Parathyroid adenoma (tissue), 2 donors: ENCODE data around the gene MFAP2.

Source experiments
- H2AFZ ChIP-seq: fragments of 300-600 bp; sonication (generic); one replicate; pipeline ENCODE4 v1.7.0; 2017; ENCODE audit warnings: antibody characterized with exemption, mild to moderate bottlenecking
- H3K27ac ChIP-seq: fragments of 300-600 bp; sonication (generic); one replicate; pipeline ENCODE4 v1.7.0; 2017
- H3K27me3 ChIP-seq: fragments of 300-600 bp; sonication (generic); one replicate; pipeline ENCODE4 v1.7.0; 2017; ENCODE audit warnings: low read length; ENCODE audit not compliant: control insufficient read depth, insufficient read depth
- H3K36me3 ChIP-seq: fragments of 300-600 bp; sonication (generic); one replicate; pipeline ENCODE4 v1.7.0; 2017; ENCODE audit warnings: low read length; ENCODE audit not compliant: control insufficient read depth, insufficient read depth
- H3K4me1 ChIP-seq: fragments of 300-600 bp; sonication (generic); one replicate; pipeline ENCODE4 v1.7.0; 2017; ENCODE audit warnings: control low read depth
- H3K4me2 ChIP-seq: fragments of 300-600 bp; sonication (generic); one replicate; pipeline ENCODE4 v1.7.0; 2017; ENCODE audit warnings: low read length
- H3K4me3 ChIP-seq: fragments of 300-600 bp; sonication (generic); one replicate; pipeline ENCODE4 v1.7.0; 2017; ENCODE audit warnings: low read depth, low read length
- H3K79me2 ChIP-seq: fragments of 300-600 bp; sonication (generic); one replicate; pipeline ENCODE4 v1.7.0; 2017; ENCODE audit warnings: control low read depth
- H3K9ac ChIP-seq: fragments of 300-600 bp; sonication (generic); one replicate; pipeline ENCODE4 v1.7.0; 2017; ENCODE audit warnings: mild to moderate bottlenecking
- H3K9me3 ChIP-seq: fragments of 300-600 bp; sonication (generic); one replicate; pipeline ENCODE4 v1.7.0; 2017; ENCODE audit warnings: low read length; ENCODE audit not compliant: control insufficient read depth
- TF ChIP-seq, protein P1 (sequence below): fragments of 300-600 bp; sonication (generic); IDR thresholded peaks from one replicate; pipeline ENCODE4 v1.7.0; 2017; ENCODE audit warnings: antibody characterized with exemption, mild to moderate bottlenecking
- donor health status: primary hyperparathyroidism.

MFAP2 gene

DNA sequence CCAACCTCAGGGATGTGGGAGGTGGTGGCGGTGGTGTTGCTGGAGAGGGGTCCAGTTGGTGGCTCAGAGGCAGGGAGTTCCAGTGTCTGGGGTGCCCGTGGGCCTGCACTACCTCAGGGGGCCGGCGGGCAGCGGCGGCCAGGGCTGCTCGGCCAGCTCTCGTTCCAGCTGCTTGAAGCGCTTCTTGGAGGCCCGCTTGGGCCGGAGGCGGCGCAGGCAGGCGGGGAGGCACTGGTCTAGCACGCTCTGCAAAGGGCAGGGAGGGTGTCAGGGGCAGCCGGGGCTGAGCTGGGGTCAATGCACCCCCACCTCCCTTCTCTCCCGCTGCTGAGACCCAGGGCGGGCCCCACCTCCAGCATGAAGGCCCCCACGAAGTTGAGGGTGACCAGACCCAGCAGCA, 5.7 kb upstream of the MFAP2 start:
- H3K36me3 ChIP-seq = no peaks in the 10 kb centered on the region

GRCh38 chr1:16984717-16985116, 4.3 kb upstream of the MFAP2 start:
- H2AFZ ChIP-seq = no peak overlapping the region
- H3K9me3 ChIP-seq = no peaks in the 10 kb centered on the region
- H3K9ac ChIP-seq = no peak overlapping the region
- no peaks in the 10 kb centered on the region for H3K4me1 ChIP-seq
- H3K4me3 ChIP-seq = no peak overlapping the region
- H3K27me3 ChIP-seq = no peaks in the 10 kb centered on the region
- TF ChIP-seq, protein P1, sequence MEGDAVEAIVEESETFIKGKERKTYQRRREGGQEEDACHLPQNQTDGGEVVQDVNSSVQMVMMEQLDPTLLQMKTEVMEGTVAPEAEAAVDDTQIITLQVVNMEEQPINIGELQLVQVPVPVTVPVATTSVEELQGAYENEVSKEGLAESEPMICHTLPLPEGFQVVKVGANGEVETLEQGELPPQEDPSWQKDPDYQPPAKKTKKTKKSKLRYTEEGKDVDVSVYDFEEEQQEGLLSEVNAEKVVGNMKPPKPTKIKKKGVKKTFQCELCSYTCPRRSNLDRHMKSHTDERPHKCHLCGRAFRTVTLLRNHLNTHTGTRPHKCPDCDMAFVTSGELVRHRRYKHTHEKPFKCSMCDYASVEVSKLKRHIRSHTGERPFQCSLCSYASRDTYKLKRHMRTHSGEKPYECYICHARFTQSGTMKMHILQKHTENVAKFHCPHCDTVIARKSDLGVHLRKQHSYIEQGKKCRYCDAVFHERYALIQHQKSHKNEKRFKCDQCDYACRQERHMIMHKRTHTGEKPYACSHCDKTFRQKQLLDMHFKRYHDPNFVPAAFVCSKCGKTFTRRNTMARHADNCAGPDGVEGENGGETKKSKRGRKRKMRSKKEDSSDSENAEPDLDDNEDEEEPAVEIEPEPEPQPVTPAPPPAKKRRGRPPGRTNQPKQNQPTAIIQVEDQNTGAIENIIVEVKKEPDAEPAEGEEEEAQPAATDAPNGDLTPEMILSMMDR = no peak
- no peaks in the 10 kb centered on the region for H3K79me2 ChIP-seq
- no peak overlapping the region for H3K4me2 ChIP-seq
- H3K36me3 ChIP-seq = no peaks in the 10 kb centered on the region
- H3K27ac ChIP-seq = no peak overlapping the region

More for the DNA sequence above, 5.7 kb upstream of the MFAP2 start:
- Histone ChIP-seq H3K9me3 (no peaks in the 10 kb centered on the region), H3K27ac (no peak overlapping the region), H2AFZ (no peak overlapping the region), H3K4me1 (no peaks in the 10 kb centered on the region), H3K27me3 (no peaks in the 10 kb centered on the region), H3K79me2 (no peaks in the 10 kb centered on the region), H3K9ac (no peak overlapping the region), H3K4me3 (no peak overlapping the region), H3K4me2 (no peak overlapping the region)
- TF ChIP-seq, protein P1 = no peak

- no peaks in the 10 kb centered on the region for H3K79me2 ChIP-seq
- no peak overlapping the region for H2AFZ ChIP-seq
- H3K27ac ChIP-seq = no peak overlapping the region
- TF ChIP-seq, protein P1 = no peak
- no peaks in the 10 kb centered on the region for H3K4me1 ChIP-seq
- H3K36me3 ChIP-seq = no peaks in the 10 kb centered on the region
- H3K4me3 ChIP-seq = no peak overlapping the region
- no peaks in the 10 kb centered on the region for H3K9me3 ChIP-seq
- no peak overlapping the region for H3K9ac ChIP-seq
- no peaks in the 10 kb centered on the region for H3K27me3 ChIP-seq
- H3K4me2 ChIP-seq = no peak overlapping the region
Measured at GRCh38 chr1:16983649-16984048, 3.2 kb upstream of the MFAP2 start.

DNA sequence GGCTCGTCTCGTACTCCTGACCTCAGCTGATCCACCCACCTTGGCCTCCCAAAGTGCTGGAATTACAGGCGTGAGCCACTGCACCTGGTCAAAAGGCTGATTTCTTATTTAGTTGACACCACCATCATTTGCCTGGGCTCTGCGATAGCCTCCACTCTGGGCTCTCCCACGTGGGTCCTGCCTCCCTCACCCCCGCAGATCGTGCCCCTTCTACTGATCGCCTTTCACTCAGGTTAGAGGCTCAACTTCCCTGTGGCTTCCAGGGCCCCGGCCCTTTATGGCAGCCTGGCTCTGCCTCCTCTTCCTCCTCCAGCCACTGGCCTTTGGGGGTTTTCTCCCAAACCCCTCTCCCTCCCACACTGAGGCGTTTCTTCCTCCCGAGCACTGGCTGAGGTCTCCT, 2.5 kb upstream of the MFAP2 start:
- Histone ChIP-seq H2AFZ (no peak overlapping the region), H3K79me2 (no peaks in the 10 kb centered on the region), H3K9me3 (no peaks in the 10 kb centered on the region), H3K27ac (no peak overlapping the region), H3K36me3 (no peaks in the 10 kb centered on the region), H3K4me3 (no peak overlapping the region), H3K4me1 (no peaks in the 10 kb centered on the region), H3K27me3 (no peaks in the 10 kb centered on the region), H3K4me2 (no peak overlapping the region), H3K9ac (no peak overlapping the region)
- TF ChIP-seq, protein P1 = no peak

GRCh38 chr1:16981269-16981849, 939 bp upstream of the MFAP2 start:
- Histone ChIP-seq H3K36me3 (no peaks in the 10 kb centered on the region), H3K4me1 (no peaks in the 10 kb centered on the region), H3K9ac (no peak overlapping the region), H3K9me3 (no peaks in the 10 kb centered on the region), H2AFZ (no peak overlapping the region), H3K27ac (no peak overlapping the region), H3K27me3 (no peaks in the 10 kb centered on the region), H3K79me2 (no peaks in the 10 kb centered on the region), H3K4me2 (no peak overlapping the region), H3K4me3 (no peak overlapping the region)
- TF ChIP-seq, protein P1 = no peak
